ENCODE data around the gene MCRS1.

The MCRS1 gene

DNA sequence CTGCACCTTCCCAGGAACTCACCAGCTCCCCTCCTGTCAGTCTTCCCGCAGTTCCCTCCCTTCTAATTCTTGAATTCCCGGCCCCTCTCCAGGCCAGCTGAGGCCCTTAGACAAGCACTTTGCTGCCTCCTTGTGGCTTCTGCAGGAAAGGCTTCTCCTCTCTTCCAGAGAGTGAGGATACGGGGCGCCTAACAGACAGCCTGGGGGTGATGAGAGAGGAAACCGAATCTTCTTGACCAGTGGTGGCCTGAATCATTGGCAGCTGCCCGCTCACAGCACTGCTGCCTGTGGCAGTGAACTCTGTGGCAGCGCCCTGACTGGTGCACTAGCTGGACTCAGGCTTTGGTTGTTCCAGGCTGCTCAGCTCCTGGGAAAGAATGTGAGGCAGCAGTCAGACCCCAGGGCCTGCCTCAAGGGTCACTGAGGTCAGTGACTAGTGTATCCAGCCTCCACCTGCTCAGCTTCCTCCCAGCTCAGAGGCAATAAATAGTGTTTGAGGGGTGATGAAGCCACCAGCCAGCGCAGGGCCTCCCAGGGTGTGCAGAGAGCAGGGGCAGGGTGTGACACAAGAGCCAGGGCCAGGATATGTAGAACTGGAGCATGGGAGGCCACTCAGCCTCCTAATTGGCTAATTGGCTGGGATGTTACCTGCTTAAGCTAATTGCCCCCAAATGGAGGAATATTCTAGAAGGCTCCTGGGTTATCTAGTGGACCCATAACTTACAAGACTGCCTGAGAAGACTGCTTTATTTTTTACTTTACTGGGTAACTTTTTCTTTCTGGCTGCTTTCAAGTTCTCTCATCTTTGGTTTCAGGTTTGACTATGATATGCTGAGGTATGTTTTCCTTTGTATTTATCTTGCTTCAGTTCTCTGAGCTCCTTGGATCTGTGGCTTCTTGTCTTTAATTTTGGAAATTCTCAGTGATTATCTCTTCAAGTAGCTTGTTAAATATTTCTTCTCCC, 12.9 kb upstream of the MCRS1 start:
- DNase-seq, result peak; percentile 93

DNA sequence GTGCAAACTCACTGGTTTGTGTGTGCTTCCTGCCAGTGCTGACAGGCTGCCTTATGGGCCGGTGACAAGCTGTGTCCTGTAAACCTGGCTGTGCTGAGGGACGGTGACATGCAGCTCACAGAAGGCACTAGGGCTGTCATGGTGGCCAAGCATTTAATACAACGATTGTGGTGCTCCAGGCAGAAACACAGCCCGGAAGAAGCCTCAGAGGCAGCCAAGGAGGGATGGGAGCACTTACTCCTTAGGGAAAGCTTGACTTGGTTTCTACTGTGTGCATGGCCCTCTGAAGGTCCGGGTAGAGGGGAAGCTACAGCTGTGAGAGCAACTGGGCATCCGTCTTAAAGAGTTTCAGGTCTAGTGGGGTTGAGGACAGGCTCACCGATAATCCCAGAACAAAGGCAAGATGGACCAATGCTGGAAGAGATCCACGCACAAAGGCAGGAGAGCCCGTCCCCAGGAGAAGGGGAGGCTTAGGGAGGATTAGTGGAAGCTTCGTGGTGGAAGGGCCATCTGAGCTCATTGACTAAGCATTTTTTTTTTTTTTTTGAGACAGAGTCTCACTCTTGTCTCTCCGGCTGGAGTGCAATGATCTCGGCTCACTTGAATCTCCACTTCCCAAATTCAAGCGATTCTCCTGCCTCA, 10.7 kb upstream of the MCRS1 start:
- DNase-seq, result no peak

DNA sequence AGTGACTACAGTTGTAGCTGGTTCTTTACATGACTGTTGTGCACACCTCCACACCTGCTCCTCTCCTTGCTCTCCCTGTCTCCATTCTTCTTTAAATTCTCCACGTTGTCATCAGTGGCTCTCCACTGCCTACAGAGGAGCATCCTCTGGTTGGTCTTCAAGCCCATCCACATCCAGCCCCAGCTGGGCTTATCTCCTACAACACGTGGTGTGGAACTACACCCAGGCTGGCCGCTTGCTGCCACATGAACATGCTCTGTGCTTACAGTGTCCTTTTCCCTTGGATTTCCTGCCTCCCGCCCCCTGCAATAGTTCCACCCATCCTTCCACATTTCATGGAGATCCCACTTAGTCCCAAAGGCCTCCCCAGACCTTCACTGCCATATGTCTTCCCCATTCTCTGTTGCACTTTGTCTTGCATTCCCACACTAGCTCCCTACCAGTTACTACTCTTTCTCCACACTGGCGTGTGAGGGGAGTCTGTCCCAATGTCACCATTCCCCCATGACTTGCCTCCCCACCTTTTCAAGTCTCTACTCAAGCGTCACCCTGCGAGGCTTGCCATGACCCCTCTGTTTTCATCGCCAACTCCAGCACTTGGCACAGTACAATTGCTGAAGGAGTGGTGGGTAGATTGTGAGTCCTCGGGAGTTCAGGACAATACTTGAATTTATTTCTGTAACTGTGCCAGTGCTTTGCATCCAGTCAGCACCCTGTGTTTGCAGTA, 9.8 kb upstream of the MCRS1 start:
- DNase-seq, result no peak

DNA sequence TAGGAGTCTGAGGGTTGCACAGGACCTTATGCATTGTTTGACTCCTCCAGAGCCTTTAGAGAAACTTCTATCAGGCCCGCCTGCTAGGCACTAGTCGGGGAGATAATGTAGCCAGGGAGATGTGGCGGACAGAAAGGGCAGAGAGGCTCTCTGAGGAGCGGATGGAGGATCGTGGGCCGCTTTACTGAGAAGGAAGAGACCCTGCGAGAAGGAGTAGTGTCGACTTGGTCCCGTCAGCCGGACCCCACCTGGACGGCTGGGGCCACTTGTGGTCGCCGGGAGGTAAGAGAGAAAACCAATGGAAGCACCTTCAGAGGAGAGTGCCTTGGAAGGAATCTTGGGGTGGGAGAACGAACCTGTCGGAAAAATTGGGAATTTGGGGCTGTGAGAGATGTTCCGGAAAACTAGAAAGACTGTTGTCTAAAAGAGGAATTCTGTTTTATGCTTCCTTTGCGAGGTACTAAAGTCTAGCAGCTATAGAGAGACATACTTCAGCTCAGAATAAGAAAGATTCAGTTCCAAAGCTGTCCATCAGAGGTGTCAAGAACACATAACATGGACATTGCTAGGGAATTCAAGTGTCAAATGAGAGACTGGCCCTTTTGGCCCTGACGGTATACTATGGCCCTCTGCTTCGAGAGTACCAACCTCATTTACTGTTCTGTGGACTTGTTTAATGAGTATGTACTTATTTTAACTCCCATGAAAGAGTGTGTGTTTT, 660 bp upstream of the MCRS1 start:
- DNase-seq, result peak; percentile 61

DNA sequence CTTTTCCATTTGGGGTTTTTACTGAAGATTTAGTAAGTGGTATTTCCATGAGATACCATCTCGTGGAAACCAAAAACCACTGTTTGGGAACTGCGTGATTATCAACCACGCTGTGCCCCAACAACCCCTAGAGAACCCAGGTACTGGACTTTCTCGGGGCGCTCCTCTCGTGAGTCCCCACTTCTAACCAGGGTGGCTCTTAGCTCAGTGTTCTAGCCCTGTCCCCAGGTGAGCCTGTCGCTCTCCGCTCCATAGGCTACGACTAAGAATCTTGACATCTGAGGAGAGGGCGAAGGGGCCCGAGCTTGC, 686 bp downstream of the MCRS1 start:
- no peak for DNase-seq

DNA sequence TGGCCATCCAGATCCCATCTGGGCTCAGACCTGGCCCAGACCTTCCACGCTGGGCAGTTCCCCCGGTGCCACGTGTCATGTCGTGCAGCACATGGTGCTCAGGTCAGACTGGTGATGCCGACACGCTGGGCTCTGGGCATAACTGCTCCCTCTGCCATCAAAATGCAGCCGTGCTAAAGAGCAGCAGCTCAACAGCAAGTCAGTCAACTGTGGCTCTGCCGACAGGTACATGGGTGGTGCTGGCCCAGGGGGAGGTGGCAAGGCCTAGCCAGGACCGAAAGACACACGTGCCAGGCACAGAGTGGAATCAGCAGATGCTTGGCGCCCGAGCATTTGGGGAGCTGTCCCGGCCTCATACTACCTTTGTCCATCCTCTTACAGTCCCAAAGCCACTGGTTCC, 1.6 kb downstream of the MCRS1 start:
- no peak for DNase-seq

DNA sequence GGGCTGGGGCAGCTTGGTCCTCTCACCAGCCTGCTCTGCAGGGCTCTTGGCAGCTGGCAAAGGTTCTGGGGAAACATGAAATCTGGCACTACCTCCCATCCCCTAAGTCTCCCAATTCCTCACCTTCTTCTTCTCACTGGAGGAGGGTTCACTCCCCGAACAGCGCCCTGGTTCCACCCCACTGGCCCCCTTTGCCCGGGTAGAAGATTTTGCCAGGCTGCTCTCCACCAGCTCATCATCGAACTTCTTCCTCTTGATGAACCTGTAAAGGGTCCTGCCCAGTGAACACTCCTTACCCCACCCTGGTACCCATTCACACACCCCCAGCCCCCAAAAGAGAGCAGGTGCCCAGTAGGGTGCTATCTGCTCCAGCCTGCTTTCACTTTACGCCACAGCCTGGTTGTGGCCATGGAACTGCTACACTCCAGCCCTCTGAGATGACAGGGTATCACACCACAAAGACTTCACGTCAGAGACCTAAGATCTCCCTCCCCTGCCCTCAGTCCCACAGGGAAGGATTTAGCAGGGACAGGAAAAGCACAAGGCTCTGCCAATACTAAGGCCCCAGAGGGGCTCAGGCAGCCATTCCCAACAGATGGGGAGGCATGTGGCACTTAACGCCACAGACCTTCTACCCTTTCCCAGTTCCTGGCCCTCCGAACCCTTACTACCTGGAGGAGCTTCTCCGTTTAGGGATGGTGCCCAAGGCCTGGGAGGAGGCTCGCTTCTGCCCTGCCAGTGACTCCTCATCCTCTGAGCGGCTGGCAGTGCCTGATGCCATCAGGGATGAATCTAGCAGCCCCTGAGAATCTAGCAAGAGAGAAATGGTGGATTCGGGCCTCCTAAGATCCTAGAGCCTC, 2.3 kb downstream of the MCRS1 start:
- no peak for DNase-seq

DNA sequence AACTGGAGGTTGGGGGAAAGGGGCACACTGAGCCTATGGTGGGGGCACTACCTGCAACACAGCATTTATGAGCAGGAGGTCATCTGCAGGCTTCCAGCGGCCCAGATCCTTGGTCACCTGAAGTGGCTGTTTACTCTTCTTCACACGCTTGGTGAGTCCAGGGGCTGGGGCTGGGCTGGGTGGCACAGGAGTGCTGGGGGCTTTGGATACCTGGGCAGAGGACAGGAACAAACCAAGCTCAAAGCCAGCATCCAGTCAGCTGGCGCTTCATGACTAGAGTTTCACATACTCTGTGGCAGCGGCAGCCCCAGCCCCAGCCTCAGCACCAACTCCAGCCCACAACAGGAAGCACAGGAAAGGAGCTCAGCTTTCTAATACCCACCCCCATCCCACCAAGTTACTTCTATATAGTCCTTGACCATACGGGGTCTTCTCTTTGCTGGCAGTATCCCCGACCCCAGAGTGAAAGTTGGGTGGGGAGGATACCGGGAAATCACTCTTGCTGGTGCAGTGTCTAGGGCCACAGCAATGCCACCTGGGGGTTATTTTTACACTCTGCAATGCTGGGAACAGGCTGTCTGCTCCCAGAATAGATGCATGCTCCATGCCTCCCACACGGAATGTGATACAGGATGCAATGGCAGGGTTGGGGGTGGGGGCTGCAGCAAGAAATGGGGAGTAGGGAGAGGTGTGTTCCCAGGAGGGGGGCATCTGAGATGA, 3.1 kb downstream of the MCRS1 start:
- DNase-seq, result no peak

DNA sequence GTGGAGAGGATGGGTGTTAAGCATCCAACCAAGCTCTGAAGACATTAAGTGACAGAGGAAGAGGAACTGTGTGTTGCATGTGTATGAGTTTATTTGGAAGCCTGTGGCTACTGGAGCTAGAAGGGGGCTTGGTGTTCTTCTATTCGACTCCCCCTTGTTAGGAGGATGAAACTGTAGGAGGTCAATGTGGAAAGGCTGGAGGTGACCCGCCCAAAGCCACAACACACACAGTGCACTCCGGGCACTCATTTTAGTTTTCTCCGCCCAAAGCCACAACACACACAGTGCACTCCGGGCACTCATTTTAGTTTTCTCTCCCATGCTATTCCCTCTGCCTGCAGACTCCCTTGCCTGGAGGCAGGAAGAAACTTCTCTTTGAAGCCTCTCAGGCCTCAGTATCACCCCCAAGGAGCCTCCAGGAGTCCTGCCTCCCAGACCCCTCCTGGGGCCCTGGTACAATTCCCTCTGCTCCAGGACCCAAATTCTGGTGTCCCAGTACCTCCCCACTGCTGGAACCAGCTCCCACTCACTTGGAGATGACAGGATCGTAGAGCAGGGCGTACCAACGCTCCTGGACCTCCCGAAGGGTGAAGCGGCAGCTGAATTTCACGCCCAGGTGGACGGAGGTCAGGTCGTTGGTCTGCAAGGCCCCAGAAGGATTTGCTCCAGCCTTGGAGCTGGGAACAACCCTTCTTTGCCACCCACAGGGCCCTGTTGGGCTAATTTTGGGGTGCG, 3.8 kb downstream of the MCRS1 start:
- no peak for DNase-seq

DNA sequence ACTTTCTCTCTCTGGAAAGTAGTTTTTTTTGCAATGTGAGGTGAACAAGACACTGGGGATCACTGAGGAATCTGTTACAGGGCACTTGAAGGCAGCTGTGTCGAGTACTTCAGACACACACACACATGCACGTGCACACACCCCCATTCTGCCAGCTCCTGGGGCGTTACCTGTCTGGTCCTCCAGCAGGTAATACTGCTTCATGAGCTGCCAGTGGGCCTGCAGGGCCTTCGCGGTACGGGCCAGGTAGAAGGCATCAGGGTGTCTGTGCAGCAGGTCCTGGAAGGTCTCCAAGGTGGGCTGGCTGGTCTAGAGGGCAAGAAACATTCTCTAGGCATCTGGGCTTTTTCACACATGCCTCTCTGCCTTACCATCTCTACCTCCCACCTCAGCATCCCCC, 5.1 kb downstream of the MCRS1 start:
- DNase-seq, result no peak

DNA sequence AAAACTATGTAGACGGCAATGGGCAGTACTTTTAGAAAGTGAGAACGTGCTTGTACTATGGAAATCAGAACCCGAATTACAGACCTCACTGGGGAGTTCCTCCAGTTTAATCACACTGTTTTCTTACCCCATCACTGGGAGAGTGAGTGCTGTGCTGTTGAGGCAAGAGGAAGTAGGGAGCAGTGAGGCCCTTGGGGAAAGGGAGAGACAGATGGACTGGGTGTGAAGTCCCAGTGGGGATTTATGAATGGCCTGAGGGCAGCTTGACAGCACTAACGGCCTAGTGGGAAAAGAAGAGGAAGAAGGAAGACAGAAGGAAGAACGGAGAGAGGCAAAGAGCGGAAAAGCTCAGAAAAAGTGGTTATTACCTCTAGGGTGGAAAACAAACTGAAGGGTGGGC, 5.7 kb downstream of the MCRS1 start:
- no peak for DNase-seq

DNA sequence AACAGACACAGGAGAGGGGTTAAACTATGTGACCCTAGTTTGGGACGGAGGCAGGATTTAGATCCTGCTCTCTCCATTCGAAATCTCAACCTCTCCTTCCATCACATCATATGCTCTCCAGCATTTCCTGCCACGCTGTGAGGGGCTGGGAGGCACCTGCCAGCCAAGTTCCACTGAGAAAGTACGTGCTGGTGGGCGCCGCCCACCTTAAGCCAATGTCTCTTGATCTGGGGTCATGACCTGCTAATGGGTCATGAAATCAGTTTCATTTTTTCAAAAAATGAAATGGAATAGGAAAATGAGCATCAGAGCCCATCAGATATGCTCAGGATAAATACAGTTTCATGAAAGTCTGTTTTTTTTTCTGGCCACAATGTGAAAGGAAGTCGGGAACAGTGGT, 7.2 kb downstream of the MCRS1 start:
- no peak for DNase-seq

DNA sequence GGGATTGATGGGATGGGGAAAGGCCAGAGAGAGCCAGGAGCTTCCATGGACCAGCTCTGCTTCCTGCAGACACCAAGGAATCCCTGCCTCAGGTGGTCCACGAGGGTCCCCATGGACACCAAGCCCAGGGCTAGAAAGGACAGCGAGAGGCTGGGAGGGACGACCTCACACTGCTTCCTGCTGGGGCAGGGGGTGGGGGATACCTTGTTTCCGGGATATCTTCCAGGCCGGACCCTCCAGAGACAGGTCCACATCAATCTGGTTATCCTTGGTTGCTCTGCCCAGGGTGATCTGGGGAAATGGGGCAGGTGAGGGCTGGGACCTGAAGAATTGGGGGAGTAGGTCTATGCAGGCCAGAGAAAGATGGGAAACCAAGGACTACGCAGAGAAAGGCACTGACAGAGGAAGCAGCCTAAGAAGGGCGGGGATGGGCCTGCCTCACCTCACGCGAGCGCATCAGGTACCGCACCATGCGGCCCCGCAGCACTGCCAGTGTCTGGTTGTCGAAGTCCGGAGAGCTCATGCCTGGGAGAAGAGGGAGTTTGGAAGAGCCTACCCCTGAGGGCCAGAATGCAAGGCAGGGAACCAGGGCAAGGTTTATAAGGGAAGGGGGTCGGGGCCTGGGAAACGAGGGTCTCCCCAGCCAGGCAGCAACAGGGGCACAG, 8.8 kb downstream of the MCRS1 start:
- no peak for DNase-seq

DNA sequence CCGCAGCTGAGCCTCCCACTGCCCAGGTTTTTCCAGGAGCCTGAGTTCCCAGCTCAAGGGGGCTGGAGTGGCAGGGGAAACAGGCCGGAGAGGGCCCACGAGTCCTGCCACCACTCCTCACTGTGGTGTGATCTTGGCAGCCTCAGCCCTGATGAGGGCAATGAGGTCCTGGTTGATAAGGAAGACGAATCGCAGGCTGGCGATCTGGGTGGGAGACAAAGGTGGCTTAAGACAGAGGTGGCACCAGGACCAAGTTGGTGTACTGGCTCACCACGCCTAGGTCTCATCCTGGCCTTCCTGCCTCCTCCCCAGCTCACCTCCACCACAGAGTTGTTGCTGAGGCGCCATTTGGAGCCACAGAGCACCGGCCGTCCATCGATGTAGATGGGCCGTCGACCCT, 9.4 kb downstream of the MCRS1 start:
- DNase-seq, result no peak

DNA sequence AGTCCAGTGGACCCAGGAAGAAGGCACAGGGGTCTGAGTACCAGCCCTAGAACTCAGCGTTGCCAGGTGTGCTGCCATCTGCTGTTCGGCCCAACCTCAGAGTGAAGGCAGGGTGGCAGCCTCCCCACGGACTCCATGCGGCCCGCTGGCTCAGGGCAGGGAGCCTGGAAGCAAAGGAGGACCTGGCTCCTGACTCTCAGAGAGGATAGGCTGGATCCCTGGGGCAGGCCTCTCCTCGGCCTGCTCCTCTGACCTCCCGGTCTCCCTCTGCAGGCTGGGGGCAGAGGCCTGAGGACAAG, 10.1 kb downstream of the MCRS1 start:
- DNase-seq, result peak; percentile 51

DNA sequence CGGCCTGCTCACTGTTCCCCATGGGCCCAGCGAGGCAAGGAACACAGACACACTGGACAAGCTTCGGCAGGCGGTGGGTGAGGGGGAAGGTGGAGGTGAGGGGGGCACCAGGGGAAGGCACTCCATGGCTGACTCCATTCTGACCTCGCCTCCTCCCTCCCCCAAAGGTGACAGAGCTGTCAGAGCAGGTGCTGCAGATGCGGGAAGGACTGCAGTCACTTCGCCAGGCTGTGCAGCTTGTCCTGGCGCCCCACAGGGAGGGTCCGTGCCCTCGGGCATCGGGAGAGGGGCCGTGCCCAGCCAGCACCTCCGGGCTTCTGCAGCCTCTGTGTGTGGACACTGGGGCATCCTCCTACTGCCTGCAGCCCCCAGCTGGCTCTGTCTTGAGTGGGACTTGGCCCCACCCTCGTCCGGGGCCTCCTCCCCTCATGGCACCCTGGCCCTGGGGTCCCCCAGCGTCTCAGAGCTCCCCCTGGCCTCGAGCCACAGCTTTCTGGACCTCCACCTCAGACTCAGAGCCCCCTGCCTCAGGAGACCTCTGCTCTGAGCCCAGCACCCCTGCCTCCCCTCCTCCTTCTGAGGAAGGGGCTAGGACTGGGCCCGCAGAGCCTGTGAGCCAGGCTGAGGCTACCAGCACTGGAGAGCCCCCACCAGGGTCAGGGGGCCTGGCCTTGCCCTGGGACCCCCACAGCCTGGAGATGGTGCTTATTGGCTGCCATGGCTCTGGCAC, 10.6 kb downstream of the MCRS1 start:
- no peak for DNase-seq

DNA sequence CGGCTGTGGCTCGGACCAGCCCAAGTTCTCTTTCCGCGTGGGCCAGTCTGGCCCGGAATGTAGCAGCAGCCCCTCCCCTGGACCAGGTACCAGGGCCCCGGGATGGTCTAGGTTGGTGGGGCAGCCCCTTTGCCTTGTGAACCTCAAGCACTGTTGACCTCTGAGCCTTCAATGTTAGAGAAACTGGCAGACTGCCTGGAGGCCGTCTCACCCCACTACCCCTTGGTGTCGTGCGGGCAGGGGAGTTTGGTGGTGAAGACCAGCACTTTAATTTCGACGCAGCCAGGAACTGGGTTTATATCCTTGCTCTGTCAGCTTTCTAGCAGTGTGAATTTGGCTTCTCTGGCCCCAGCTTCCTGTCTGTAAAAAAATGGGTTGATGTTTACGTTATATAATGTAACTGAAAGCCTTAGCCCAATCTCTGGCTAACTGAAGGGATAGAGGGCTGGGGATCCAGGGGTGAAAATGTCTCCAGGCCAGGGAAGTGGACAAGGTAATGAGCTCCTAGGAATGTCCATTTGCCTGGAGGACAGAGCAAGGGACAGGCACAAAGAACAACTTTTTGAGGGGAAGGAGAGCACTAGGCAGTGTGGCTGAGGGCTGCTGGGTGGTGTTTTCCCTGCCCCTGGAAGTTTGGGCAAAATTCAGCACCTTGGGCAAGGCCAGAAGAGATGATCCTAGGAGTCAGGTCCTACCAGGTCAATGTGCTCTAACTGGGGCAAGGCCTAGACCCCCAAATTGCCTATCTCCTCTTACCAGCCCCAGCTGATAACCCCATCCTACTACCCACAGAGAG, 11.4 kb downstream of the MCRS1 start:
- DNase-seq, result no peak

DNA sequence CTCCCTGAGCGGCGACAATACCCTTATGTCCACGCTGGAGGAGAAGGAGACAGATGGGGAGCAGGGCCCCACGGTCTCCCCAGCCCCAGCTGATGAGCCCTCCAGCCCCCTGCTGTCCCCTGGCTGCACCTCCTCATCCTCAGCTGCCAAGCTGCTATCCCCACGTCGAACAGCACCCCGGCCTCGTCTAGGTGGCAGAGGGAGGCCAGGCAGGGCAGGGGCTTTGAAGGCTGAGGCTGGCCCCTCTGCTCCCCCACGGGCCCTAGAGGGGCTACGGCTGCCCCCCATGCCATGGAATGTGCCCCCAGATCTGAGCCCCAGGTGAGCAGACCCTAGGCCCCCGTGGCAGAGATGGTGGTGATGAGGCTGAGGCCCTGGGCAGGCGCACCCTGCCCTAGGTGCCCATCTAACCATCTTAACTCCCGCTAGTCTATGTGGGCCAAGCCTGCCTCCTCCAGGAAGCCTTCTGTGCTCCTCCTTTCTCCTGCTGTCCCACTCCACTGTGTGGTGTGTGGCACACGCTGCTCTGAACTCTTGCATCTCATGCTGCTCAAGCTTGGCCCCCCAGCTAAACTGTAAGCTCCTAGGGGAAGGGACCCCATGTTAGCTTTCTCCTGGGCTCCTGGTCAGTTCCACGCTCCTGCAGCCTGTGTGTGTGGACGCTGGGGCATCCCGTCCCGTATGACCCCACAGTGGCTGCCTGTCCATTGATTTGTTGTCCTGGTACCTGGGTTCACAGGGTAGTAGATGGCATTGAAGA, 12.1 kb downstream of the MCRS1 start:
- no peak for DNase-seq

Data from DMS53 (cell line).